Measurements from ENCODE around the gene ACTR3. TPM values are rescaled to one million over a fixed set of nuclear protein-coding genes. Genes with fewer than 3 reads are reported as not detected.
"Not testable (repeated sequence)": the region's sequence is repeated elsewhere in the genome, so short reads cannot be mapped to it uniquely, and the experiment has no call there.

ACTR3 gene
- total RNA-seq, 1 donor from 2014 or later = 691 TPM

DNA sequence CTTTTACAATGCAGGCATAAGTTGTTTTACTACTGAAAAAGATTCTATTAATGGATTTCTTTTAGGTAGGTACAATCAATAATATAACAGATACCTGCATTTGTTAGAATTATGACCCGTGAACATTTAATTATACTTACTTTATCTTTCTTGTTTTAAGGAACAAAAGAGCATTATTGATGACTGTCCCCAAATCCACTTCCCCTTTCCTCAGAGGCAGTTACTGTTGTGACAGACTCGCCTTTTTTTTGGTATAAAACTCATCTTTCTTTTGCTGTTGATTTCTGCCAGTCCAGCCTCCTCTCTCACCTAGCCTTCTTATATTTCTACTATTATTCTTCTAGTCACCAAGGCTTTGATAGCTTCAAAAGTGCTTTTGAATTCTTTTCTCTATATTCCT is 12.1 kb downstream of the ACTR3 start:
- intact Hi-C loops (cut with micrococcal nuclease) = no loop called here

DNA sequence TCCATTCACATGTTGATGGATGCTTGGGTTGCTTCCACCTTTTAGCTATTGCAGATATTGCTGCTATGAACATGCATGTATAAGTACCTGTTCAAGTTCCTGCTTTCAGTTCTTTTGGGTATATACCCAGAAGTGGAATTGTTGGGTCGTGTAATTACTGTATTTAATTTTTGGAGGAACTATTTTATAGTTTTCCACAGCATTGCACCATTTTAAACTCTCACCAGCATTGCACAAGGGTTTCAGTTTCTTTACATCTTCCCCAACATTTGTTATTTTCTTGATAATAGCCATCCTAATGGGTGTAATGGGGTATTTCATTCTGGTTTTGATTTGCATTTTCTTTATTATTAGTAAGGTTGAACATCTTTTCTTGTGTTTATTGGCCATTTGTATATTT is 16.0 kb downstream of the ACTR3 start:
- intact Hi-C loops (cut with micrococcal nuclease) = loop anchor here (2.0 kb wide), 1 partner anchor 15 kb away; the partner anchor contains the start of gene ACTR3

DNA sequence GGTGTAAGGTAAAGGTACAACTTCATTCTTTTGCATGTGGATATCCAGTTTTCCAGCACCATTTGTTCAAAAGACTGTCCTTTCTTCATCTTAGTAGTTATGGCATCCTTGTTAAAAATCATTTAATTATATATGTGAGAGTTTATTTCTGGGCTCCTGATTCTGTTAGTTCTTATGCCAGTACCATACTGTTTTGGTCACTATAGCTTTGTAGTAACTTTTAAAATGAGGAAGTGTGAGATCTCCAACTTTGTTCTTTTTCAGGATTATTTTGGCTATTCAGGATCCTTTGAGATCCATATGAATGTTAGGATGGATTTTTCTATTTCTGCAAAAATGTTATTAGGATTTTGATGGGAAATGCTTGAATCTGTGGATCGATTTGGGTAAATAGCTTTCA is 16.8 kb downstream of the ACTR3 start:
- intact Hi-C loops (cut with micrococcal nuclease) = no loop called here

DNA sequence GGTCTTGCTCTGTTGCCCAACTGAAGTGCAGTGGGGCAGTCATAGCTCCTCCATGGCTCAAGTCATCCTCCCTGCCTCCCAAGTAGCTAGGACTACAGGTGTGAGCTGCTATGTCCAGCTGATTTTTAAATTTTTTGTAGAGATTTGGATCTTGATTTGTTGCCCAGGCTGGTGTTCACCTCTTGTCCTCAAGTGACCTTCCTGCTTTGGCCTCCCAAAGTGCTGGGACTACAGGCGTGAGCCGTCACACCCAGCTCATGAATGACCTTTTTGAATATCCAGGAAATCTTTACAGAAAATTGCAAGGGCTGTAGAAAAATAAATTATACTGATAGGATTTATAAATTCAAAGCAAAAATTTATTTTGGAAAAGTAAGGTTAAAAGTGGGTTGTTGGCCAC is 17.4 kb downstream of the ACTR3 start:
- intact Hi-C loops (cut with micrococcal nuclease) = no loop called here

DNA sequence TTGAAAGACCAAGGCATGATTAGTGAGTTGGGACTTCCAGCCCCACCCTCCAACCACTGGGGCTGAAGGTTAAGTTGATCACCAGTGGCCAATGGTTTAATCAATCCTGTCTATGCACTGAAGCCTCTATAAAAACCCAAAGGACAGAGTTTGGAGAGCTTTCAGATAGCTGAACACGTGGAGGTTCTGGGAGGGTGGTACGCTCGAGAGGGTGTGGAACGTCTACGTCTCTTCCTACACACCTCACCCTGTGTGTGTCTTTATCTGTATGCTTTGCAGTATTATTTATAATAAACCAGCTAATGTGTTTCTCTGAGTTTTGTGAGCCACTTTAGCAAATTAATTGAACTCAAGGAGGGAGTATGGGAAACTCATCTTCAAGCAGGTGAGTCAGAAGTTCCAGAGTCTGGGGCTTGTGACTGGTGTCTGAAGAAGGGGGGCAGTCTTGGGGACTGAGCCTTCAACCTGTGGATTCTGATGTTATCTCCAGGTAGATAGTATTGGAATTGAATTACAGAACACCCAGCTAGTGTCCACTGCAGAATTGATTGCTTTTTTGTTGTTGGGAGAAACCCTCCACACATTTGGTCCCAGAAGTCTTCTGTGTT is 20.3 kb downstream of the ACTR3 start:
- intact Hi-C loops (cut with micrococcal nuclease) = no loop called here

DNA sequence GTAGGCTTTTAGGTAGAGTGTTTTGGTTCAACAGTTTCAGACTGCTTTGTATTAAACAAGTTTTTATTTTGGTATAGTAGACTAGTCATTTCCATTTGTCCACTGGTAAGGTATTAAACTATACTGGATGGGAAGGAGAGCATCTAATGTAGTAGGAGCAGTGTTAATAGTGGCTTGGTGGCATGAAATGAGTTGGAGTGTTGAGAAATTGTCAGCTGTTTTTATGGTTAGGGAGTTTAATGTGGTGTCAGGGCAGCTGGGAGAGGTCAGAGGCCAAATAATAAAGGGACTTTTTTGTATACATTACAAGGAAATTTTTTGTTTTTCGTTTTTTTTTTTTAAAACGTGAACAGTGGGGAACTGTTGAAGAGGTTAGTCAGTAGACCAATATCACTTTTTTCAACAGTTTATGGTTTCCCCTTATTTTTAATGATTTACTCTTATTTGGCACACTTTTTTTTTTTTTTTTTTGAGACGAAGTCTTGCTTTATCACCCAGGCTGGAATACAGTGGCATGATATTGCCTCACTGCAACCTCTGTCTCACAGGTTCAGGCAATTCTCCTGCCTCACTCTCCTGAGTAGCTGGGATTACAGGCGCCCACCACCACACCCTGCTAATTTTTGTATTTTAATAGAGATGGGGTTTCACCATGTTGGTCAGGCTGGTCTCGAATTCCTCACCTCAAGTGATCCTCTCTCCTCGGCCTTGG is 21.2 kb downstream of the ACTR3 start:
- intact Hi-C loops (cut with micrococcal nuclease) = no loop called here

DNA sequence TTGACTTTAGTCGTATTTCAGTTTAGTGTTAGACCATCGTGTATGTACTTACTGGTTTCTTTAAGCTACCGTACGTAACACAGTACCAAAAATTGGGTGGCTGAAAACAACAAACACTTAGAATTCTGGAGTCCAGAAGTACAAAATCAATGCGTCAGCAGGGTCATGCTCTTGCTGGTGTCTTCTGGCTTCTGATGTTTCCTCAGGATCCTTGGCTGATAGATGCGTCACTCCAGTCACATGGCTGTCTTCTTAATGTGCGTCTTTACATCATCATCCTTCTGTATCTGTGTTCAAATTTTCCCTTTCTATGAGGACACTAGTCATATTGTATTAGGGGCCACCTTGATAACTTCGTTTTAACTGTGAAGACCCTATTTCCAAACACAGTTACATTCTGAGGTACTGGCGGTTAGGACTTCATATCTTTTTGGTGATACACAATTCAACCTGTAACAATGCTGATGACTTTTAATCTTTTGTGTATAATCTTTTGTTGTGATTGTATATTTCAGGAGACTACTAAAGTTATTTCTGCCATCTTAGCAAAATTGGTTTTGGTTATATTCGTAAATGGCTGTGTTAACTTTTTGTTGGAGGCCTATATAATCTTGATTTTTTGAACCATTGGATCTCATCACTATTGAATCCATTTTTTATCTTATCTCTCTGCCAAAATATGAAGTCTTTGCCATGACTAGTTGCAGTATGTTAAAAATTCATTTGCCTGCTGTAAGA is 25.4 kb downstream of the ACTR3 start:
- intact Hi-C loops (cut with micrococcal nuclease) = loop anchor here (5.0 kb wide), 1 partner anchor 37 kb away; no protein-coding TSS in a partner anchor

DNA sequence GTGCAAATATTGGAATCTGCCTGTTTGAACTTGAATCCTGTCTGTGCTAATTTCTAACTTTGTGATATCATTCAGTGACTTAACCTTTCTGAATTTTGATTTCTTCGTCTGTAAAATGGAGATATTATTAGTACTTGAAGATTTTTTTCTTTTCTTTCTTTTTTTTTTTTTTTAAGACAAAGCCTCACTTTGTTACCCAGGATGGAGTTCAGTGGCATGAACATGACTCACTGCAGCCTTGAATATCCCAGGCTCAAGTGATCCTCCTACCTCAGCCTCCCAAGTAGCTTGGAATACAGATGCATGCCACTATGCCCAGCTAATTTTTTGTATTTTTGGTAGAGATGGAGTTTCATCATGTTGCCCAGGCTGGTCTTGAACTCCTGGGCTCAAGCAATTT is 28.3 kb downstream of the ACTR3 start:
- intact Hi-C loops (cut with micrococcal nuclease) = loop anchor here (1.0 to 5.0 kb wide), 2 partner anchors 8 to 34 kb away; no protein-coding TSS in a partner anchor

DNA sequence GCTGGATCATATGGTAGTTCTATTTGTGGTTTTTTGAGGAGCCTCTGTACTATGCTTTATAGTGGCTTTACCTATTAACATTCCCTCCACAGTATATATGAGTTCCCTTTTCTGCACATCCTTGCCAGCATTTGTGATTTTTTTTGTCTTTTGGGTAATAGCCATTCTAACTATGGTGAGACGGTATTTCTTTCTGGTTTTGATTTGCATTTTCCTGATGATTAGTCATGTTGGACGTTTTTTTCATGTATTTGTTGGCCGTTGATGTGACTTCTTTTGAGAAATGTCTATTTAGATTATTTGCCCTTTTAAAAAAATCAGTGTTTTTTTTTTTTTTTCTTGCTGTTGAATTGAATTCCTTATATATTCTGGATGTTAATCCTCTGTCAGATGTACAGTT is 31.1 kb downstream of the ACTR3 start:
- intact Hi-C loops (cut with micrococcal nuclease) = loop anchor here (5.0 kb wide), 1 partner anchor 41 kb away; no protein-coding TSS in a partner anchor

DNA sequence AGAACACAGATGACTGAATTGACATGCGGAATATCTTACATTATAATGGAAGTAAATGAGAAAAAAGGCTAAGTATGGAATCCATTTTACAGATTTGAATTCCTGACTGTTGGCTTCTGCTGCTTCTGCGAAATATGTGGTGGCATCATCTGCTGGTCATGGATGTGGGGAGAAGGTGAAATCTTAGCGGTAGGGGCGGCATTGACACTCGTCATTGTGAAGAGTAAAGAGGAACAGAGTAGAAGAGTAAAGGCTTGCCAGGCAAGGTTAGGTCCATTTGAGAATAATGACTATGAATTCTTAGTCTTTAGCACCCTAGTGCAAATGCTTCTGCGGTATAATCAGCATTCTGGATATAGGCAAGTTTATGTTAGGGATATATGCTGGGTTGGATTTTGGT is 32.4 kb downstream of the ACTR3 start:
- intact Hi-C loops (cut with micrococcal nuclease) = loop anchor here (5.0 kb wide), 1 partner anchor 40 kb away; no protein-coding TSS in a partner anchor

DNA sequence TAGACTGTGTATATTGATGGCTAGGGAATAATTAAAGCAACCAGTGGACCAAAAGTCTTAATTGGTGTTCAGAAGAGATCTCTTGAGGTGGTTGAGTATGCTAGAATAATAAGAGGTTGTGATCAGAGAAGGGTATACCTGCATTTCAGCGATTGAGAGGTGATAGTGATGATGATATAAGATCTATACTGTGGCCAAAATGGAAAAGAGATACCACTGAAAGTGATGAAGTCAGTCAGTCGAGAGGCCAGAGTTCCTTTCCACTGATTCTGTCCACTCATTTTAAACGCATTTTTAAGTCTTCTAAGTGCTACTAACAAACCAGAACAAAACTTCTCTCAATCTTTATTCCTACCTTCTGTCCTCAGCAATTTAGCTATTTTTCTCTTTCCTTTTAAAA is 32.9 kb downstream of the ACTR3 start:
- intact Hi-C loops (cut with micrococcal nuclease) = loop anchor here (1.0 to 5.0 kb wide), 3 partner anchors 31 to 46 kb away; no protein-coding TSS in a partner anchor

DNA sequence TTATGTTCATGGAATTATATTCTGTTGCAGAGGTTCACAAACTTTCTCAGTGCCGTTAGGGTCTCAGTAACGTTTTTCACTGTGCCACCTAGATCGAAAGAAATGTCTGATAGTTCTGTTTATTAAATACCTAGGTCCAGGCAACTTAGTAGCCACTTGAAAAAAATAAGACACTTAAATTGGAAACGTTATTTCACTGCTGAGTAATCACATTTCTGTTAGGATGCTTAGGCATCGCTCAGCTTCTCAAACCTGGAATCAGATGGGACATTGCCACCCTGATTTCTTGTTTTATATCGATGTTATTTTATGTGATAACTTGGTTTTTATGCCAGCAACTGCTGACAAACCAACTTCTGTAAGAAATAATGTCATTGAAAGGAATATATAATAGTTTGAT is 36.0 kb downstream of the ACTR3 start:
- intact Hi-C loops (cut with micrococcal nuclease) = loop anchor here (1.0 kb wide), 1 partner anchor 8 kb away; no protein-coding TSS in a partner anchor

DNA sequence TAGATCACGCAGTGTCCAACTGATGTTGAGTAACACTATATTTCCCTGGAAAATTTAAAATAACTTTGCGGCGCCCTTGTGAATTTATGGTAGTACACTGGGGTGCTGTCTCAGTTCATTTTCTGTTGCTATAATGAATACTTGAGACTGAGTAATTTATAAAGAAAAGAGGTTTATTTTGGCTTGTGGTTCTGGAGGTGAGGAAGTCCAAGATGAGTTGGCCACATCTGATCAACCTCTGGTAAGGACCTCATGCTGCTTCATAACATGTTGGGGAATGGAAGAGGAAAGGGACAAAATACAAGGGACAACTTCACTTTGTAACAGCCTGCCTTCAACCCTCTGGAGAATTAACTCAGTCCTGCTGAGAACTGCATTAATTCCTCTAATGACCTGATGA is 36.4 kb downstream of the ACTR3 start:
- intact Hi-C loops (cut with micrococcal nuclease) = loop anchor here (1.0 kb wide), 1 partner anchor 8 kb away; no protein-coding TSS in a partner anchor

DNA sequence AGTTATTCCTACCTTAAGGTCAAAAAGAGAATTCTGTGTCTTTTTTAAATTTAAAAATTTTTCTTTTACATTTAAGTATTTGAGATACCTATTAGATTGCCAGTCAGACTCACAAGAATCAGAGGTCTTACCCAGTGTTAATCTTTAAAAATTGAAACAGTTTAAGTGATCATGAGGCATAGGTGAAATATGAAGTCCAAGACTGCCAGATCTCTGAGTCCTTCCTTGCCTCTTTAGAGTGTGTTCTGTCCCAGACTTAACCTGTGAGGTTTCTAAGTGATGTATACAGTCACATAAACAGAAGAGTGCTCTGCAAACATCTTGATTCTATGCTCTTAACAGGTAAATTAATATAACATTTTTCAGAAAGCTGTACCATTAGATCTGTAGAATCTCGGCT is 40.6 kb downstream of the ACTR3 start:
- intact Hi-C loops (cut with micrococcal nuclease) = no loop called here

DNA sequence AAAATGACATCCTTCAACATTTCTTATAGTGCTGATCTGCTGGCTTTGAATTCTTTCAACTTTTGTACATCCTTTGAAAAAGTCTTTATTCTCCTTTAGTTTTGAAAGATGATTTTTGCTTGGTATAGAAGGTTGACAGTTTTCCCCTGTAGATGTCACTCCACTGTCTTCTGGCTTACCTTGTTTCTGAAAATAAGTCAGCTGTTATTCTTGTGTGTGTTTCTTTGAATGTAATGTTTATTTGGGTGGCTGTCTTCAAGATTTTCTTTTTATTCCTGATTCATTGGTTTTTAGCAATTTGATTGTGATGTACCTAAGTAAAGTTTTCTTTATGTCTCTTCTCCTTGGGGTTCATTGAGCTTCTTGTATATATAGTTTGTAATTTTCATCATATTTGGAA is 47.6 kb downstream of the ACTR3 start:
- intact Hi-C loops (cut with micrococcal nuclease) = no loop called here

DNA sequence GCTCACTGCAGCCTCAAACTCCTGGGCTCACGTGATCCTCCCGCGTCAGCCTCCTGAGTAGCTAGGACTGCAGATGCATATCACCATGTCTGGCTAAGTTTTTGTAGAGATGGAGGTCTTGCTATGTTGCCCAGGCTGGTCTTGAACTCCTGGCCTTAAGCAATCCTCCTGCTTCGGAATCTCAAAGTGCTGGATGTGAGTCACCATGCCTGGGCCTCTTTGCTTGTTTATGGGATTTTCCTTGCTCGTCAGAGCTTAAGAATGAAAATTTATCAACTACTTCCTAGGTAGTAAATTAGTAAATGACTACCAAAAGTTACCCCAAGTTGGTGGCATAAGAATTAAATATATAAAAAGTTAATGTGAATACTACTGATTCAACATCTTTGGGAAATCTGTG is 51.0 kb downstream of the ACTR3 start:
- intact Hi-C loops (cut with micrococcal nuclease) = loop anchor here (5.0 kb wide), 1 partner anchor 49 kb away; the partner anchor contains the start of gene ACTR3

DNA sequence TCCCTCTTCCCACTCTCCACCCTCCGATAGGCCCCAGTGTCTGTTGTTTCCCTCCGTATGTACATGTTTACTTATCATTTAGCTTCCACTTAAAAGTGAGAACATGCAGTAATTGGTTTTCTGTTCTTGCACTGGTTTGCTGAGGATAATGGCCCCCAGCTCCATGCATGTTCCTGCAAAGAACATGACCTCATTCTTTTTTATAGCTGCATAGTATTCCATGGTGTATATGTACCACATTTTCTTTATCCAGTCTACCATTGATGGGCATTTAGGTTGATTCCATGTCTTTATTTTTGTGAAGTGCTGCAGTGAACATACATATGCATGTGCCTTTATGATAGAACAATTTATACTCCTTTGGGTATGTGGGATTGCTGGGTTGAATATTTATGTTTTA is 55.9 kb downstream of the ACTR3 start:
- intact Hi-C loops (cut with micrococcal nuclease) = not testable (repeated sequence)

DNA sequence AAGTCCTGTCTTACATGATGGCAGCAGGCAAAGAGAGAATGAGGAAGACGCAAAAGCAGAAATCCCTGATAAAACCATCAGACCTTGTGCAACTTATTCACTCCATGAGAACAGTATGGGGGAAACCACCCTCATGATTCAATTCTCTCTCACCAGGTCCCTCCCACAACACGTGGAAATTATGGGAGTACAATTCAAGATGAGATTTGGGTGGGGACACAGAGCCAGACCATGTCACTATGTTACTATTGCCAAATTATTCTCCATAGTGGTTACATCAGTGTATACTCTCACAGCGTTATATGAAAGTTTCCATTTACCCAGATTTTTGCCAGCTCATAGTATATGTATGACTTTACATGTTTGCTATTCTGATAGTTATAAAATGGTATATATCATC is 61.0 kb downstream of the ACTR3 start:
- intact Hi-C loops (cut with micrococcal nuclease) = loop anchor here (2.0 to 5.0 kb wide), 2 partner anchors 14 to 34 kb away; no protein-coding TSS in a partner anchor

DNA sequence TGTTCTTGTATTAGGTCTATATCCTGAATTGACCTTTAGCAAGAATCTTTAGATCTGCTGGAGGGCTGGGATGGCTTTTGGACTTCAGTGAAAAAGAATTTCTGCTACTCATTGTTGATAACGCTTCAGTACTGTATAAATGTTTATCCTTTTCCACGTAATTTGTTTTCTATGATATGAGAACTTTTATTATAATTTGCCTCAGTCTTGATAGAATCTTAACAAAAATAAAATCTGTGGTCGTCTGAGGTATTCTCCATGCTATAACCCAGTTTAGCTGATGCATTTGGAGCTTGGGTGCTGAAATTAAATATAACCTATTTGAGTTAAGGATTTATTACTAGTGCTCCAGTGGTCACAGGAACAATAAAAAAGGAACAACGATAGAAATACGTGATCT is 71.1 kb downstream of the ACTR3 start:
- intact Hi-C loops (cut with micrococcal nuclease) = loop anchor here (5.0 kb wide), 1 partner anchor 39 kb away; no protein-coding TSS in a partner anchor

DNA sequence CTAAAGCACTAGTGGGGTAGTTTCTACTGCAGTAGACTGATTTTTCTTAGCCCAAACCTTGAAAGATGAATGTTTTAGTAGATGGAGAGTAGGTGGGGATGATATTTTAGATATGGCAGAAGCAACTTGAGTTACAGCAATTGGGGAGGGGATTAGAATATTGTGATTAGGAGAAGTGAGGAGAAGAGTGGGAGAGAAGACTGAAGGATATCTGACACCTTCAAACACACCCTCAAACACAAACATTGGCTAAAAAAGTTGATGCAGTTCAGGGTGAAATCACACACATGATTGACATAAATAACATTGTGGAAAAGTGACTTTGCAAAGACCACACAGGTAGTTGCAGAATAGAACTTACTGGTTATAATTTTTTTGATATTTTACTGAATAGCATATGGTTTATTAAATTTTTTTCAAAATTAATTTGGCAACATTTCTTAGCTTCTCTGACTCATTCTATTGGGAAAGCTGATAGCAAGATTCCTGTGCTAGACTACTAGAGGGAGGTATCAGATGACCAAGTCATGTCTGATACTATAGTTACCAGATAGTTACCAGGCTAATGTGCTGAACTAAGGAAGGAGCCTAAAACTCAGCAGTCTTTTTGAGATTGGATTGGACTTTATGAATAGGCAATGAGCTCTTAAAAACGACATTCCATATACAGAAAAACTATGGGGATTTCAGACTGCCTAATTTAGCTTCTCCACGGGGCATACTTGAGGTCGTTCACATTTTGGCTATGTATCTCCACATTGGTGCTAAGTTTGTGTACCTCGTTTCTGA is 73.0 kb downstream of the ACTR3 start:
- intact Hi-C loops (cut with micrococcal nuclease) = loop anchor here (5.0 kb wide), 1 partner anchor 41 kb away; no protein-coding TSS in a partner anchor

DNA sequence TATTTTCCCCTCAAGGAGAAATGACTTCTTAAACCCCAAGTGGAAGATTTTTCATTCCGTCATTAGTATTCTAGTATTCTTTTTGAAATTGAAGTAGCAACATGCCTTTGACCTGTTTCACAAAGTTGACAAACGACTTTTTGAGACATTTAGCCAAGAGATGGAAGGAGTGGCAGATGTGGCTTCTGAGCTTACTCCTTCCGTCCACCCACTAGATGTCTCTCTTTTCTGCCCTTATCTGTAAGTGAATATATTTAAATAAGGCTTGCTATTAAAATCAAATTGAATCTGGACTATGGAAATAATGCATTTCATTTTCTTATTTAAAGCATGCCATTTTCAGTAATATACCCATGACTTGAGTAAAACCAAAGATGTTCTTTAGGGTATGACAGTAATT is 74.1 kb downstream of the ACTR3 start:
- intact Hi-C loops (cut with micrococcal nuclease) = loop anchor here (2.0 to 5.0 kb wide), 3 partner anchors 13 to 207 kb away; partner anchors contain the start of gene SLC35F5
